Small intestine (tissue), 7 donors: Measurements from ENCODE around the gene NPY2R. TPM values are rescaled to one million over a fixed set of nuclear protein-coding genes. Genes with fewer than 3 reads are reported as not detected.

Source experiments
- DNase-seq, 2 donors: peaks; one replicate each; pipeline versions ENCODE4 v3.0.0 to v3.0.0-alpha.2; 2013
- FAIRE-seq: peaks from 2 replicates; lab custom pipeline; 2012; peaks lifted over from hg19 to GRCh38; lab: Jason Lieb, UNC
- H3K27ac ChIP-seq, 3 donors: one replicate each; pipeline ENCODE4 v1.5.1; 2013; ENCODE audit warnings: low read length in 2 of 3, mild to moderate bottlenecking in 2 of 3, control low read depth in 1 of 3, inconsistent platforms in 1 of 3, low read depth in 1 of 3, moderate library complexity in 1 of 3
- H3K27me3 ChIP-seq, 3 donors: one replicate each; pipeline ENCODE4 v1.6.1; 2013; ENCODE audit warnings: low read length in 3 of 3, inconsistent platforms in 1 of 3; ENCODE audit not compliant: control insufficient read depth in 3 of 3, insufficient read depth in 3 of 3
- H3K36me3 ChIP-seq, 3 donors: one replicate each; pipeline ENCODE4 v1.6.1; 2013; ENCODE audit warnings: low read length in 3 of 3, inconsistent platforms in 1 of 3, low read depth in 1 of 3, mild to moderate bottlenecking in 1 of 3, moderate library complexity in 1 of 3; ENCODE audit not compliant: control insufficient read depth in 3 of 3, insufficient read depth in 2 of 3
- H3K4me1 ChIP-seq, 3 donors: one replicate each; pipeline ENCODE4 v1.6.1; 2013; ENCODE audit warnings: low read length in 2 of 3, inconsistent platforms in 1 of 3, low read depth in 1 of 3, mild to moderate bottlenecking in 1 of 3, moderate library complexity in 1 of 3; ENCODE audit not compliant: control insufficient read depth in 3 of 3, insufficient read depth in 2 of 3
- H3K4me3 ChIP-seq, 3 donors: one replicate each; pipeline ENCODE4 v1.5.1; 2013; ENCODE audit warnings: low read length in 3 of 3, control low read depth in 1 of 3, inconsistent platforms in 1 of 3, low read depth in 1 of 3, mild to moderate bottlenecking in 1 of 3, moderate library complexity in 1 of 3
- H3K9me3 ChIP-seq, 2 donors: one replicate each; pipeline ENCODE4 v1.6.1; 2013; ENCODE audit warnings: low read depth in 1 of 2, low read length in 1 of 2; ENCODE audit not compliant: control insufficient read depth in 2 of 2, insufficient read depth in 1 of 2
- WGBS, 3 donors: extraction: QIAGEN DNeasy Blood & Tissue Kit; methylation state at CpG; one replicate each; pipeline ENCODE4 v1.1.7; 2013; 5-methylcytosine and 5-hydroxymethylcytosine counted together
- polyA plus RNA-seq, 4 donors: library from polyadenylated mRNA; stranded (reverse) in 3 of 4; unstranded in 1 of 4; fragments of 200-250 nt in 3 of 4; fragments of 120-200 nt in 1 of 4; gene quantifications; one replicate each; pipeline versions ENCODE4 v1.2.1 to v1.2.3, GENCODE V29; 2013
- donor health status: healthy with polysubstance abuse.
- donor health status: control.
- donor health status: control.
- donor health status: Bipolar disorder and iron deficiency.
- donor health status: healthy.

Gene NPY2R
- polyA plus RNA-seq, 4 donors: 0.28 to 2.2 TPM; not detected in 2

GRCh38 chr4:155265113-155265512, 56.7 kb downstream of the NPY2R start:
- Histone ChIP-seq H3K27ac (no peak overlapping the region), H3K36me3 (no peaks in the 10 kb centered on the region), H3K9me3 (no peaks in the 10 kb centered on the region), H3K4me3 (no peak overlapping the region), H3K27me3 (no peaks in the 10 kb centered on the region), H3K4me1 (no peaks in the 10 kb centered on the region)
- FAIRE-seq: no peak
- DNase-seq: no peak
- WGBS, 3 donors: 77% methylated on average over 2 of the region's 2 CpGs

Other genes with a start within 250 kb of the NPY2R start
- gene MAP9, start 168.3 kb downstream of the NPY2R start, polyA plus RNA-seq: 1 to 10 TPM in 2 of 4 donors, under 1 TPM in 2; 0.22 to 3.1 (median 1.5) TPM